Activated CD8-positive, alpha-beta T cell treated with anti-CD3 and anti-CD28 coated beads for 36 hours (primary cell): ENCODE results near the gene WDR18. TPM values are rescaled to one million over a fixed set of nuclear protein-coding genes. Genes with fewer than 3 reads are reported as not detected.

ENCODE experiments used
- ATAC-seq: fragments of 200-7000 bp; cut with Tn5 transposase; one replicate; pipeline ENCODE4 v1.10.0; 2021; ENCODE audit warnings: mild to moderate bottlenecking, moderate library complexity
- CTCF ChIA-PET: fragments of 350-600 bp; sonication (Branson Sonifier 250); formaldehyde crosslinking; loops from one replicate; lab custom pipeline; 2021; ENCODE audit warnings: antibody characterized with exemption; lab: Charles Lee
- POLR2A ChIA-PET: fragments of 350-600 bp; sonication (Branson Sonifier 250); formaldehyde crosslinking; loops from one replicate; lab custom pipeline; 2021; ENCODE audit warnings: antibody characterized with exemption; lab: Charles Lee
- DNase-seq: peaks from one replicate; pipeline ENCODE4 v3.0.0-alpha.2; 2020
- H3K27ac Mint-ChIP-seq: one replicate; pipeline ENCODE4 v1.8.0; 2021; ENCODE audit warnings: mild to moderate bottlenecking, mixed read lengths
- H3K27me3 Mint-ChIP-seq: one replicate; pipeline ENCODE4 v1.8.0; 2021; ENCODE audit warnings: mixed read lengths
- H3K36me3 Mint-ChIP-seq: one replicate; pipeline ENCODE4 v1.8.0; 2021; ENCODE audit warnings: low read depth, mixed read lengths
- H3K4me1 Mint-ChIP-seq: one replicate; pipeline ENCODE4 v1.8.0; 2021; ENCODE audit warnings: low read depth, mixed read lengths
- H3K4me3 Mint-ChIP-seq: one replicate; pipeline ENCODE4 v1.8.0; 2021; ENCODE audit warnings: mild to moderate bottlenecking, moderate library complexity, mixed read lengths
- H3K9me3 Mint-ChIP-seq: one replicate; pipeline ENCODE4 v1.8.0; 2021; ENCODE audit warnings: mixed read lengths
- intact Hi-C: fragments of 100-400 bp; cut with micrococcal nuclease; formaldehyde crosslinking; loops from one replicate; pipeline ENCODE4 v1.10.0; 2022
- total RNA-seq, 2 experiments: library from RNA; stranded (reverse); gene quantifications; one replicate each; pipeline ENCODE4 v1.2.3, GENCODE V29; 2021
- TF ChIP-seq, protein P1 (sequence below): fragments of 200-600 bp; IDR thresholded peaks from one replicate; pipeline ENCODE4 v1.8.0; 2022; ENCODE audit warnings: antibody characterized with exemption, mild to moderate bottlenecking

Gene WDR18
- total RNA-seq, 2 experiments from 2014 or later, result 75.3 to 78.1 TPM

DNA sequence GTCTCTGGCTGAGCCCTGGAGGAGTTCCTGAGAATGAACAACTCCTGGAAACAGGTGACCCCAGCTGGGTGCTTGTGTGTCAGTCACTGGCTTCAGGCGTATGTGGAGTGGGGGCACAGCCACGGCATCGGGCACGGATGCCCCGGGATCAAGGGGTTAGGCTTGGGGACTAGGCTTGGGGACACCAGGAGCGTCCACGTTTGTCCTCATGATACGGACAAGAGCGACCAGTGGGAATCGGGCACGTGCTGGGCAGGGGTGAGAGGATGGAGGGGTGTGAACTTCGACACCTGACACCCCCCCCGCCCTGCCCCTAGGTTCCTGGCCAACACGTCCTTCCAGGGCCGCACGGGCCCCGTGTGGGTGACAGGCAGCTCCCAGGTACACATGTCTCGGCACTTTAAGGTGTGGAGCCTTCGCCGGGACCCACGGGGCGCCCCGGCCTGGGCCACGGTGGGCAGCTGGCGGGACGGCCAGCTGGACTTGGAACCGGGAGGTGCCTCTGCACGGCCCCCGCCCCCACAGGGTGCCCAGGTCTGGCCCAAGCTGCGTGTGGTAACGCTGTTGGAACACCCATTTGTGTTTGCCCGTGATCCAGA is 20.2 kb downstream of the WDR18 start:
- CTCF ChIA-PET, result interaction anchor here (1.2 kb wide), 1 partner anchor 81 kb away, joined by 3 read pairs; no protein-coding TSS in a partner anchor
- ATAC-seq (no peak), DNase-seq (no peak)
- no peak overlapping the region for H3K27ac Mint-ChIP-seq
- peaks cover 2% of the 10 kb centered on the region for H3K36me3 Mint-ChIP-seq
- TF ChIP-seq, protein P1, sequence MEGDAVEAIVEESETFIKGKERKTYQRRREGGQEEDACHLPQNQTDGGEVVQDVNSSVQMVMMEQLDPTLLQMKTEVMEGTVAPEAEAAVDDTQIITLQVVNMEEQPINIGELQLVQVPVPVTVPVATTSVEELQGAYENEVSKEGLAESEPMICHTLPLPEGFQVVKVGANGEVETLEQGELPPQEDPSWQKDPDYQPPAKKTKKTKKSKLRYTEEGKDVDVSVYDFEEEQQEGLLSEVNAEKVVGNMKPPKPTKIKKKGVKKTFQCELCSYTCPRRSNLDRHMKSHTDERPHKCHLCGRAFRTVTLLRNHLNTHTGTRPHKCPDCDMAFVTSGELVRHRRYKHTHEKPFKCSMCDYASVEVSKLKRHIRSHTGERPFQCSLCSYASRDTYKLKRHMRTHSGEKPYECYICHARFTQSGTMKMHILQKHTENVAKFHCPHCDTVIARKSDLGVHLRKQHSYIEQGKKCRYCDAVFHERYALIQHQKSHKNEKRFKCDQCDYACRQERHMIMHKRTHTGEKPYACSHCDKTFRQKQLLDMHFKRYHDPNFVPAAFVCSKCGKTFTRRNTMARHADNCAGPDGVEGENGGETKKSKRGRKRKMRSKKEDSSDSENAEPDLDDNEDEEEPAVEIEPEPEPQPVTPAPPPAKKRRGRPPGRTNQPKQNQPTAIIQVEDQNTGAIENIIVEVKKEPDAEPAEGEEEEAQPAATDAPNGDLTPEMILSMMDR, result no peak
- intact Hi-C loops, result no loop called here
- no peak overlapping the region for H3K4me3 Mint-ChIP-seq
- POLR2A ChIA-PET, result interaction anchor here (0.9 to 1.7 kb wide), 3 partner anchors 8 to 20 kb away, joined by 3 to 6 read pairs (median 4); partner anchors contain the start of gene WDR18
- H3K4me1 Mint-ChIP-seq, result no peaks in the 10 kb centered on the region
- no peaks in the 10 kb centered on the region for H3K9me3 Mint-ChIP-seq
- peaks cover 11% of the 10 kb centered on the region for H3K27me3 Mint-ChIP-seq

DNA sequence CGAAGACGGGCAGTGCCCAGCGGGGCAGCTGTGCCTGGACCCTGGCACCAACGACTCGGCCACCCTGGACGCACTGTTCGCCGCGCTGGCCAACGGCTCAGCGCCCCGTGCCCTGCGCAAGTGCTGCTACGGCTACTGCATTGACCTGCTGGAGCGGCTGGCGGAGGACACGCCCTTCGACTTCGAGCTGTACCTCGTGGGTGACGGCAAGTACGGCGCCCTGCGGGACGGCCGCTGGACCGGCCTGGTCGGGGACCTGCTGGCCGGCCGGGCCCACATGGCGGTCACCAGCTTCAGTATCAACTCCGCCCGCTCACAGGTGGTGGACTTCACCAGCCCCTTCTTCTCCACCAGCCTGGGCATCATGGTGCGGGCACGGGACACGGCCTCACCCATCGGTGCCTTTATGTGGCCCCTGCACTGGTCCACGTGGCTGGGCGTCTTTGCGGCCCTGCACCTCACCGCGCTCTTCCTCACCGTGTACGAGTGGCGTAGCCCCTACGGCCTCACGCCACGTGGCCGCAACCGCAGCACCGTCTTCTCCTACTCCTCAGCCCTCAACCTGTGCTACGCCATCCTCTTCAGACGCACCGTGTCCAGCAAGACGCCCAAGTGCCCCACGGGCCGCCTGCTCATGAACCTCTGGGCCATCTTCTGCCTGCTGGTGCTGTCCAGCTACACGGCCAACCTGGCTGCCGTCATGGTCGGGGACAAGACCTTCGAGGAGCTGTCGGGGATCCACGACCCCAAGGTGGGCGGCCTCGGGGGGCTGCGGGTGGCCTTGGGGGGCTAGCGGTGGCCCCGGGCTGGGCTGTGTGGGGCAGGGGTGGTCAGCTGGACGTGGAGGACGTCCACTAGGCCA is 20.9 kb downstream of the WDR18 start:
- Mint-ChIP-seq H3K4me1 (no peaks in the 10 kb centered on the region), H3K27me3 (peaks cover 8% of the 10 kb centered on the region), H3K4me3 (no peak overlapping the region), H3K36me3 (peaks cover 5% of the 10 kb centered on the region), H3K27ac (no peak overlapping the region), H3K9me3 (no peaks in the 10 kb centered on the region)
- DNase-seq (no peak), ATAC-seq (no peak)
- intact Hi-C loops, result no loop called here
- POLR2A ChIA-PET, result interaction anchor here (0.9 to 2.0 kb wide), 4 partner anchors 8 to 21 kb away, joined by 3 to 13 read pairs (median 5); partner anchors contain the start of gene WDR18
- CTCF ChIA-PET, result interaction anchor here (1.2 kb wide), 1 partner anchor 82 kb away, joined by 3 read pairs; no protein-coding TSS in a partner anchor
- TF ChIP-seq, protein P1, result no peak

DNA sequence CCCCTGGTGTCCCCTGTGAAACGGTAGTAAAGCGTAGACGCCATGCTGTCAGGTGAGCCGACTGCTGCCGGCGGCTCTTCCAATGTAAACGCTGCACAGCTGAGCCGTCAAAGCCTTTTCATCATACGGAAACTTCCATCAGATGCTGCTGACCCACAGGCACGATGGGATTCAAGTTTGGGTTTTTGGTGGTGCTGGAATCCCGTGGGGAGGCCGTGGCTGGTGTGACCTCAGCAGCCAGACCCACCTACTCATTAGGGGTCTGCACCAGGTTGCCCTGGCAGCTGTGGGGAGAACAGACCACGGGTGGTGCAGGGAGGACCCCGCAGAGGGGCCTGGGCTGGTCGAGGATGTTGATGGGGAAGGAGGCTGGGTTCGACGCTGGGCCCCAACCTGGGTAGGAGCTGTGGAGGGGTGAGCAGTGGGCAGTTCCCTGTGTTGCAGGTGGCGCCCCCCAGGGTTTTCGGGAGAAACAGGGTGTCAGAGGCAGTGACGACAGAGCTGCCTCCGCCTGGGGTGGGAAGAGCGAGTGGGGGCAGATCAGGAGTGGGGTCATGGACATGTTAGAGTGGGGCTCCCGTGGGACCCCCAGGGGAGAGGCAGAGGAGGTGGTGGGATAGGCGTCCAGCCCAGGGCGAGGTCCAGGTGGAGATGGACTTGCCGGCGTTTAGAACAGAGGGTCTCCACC is 22.7 kb downstream of the WDR18 start:
- Mint-ChIP-seq H3K4me1 (no peaks in the 10 kb centered on the region), H3K36me3 (peaks cover 5% of the 10 kb centered on the region), H3K27ac (no peak overlapping the region), H3K27me3 (peaks cover 3% of the 10 kb centered on the region), H3K9me3 (no peaks in the 10 kb centered on the region), H3K4me3 (no peak overlapping the region)
- ATAC-seq (no peak), DNase-seq (no peak)
- intact Hi-C loops, result no loop called here
- POLR2A ChIA-PET, result interaction anchor here (2.0 kb wide), 1 partner anchor 9 kb away, joined by 13 read pairs; no protein-coding TSS in a partner anchor
- CTCF ChIA-PET, result interaction anchor here (0.7 kb wide), 1 partner anchor 9 kb away, joined by 3 read pairs; no protein-coding TSS in a partner anchor
- TF ChIP-seq, protein P1, result no peak

DNA sequence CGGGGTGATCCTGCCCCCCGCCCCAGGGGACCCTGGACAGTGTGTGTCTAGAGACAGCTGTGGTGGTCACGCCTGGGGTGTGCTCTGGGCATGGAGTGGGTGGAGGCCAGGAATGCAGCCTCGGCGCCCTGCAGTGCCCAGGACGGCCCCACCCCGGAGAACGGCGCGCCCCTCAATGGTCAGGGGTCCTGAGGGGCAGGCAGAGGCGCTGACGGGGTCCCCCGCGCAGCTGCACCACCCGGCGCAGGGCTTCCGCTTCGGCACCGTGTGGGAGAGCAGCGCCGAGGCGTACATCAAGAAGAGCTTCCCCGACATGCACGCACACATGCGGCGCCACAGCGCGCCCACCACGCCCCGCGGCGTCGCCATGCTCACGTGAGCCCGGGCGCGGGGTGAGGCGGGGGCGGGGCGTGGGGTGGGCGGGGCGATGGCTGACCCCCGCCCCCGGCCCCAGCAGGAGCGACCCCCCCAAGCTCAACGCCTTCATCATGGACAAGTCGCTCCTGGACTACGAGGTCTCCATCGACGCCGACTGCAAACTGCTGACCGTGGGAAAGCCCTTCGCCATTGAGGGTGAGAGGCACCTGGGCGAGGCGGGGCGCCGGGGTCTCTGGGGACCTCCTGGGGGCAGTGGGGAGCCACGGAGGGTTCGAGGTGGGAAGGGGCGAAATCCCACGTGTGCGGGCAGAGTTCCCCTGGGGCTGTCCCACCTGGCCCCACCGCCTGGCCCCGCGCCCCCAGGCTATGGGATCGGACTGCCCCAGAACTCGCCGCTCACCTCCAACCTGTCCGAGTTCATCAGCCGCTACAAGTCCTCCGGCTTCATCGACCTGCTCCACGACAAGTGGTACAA is 23.5 kb downstream of the WDR18 start:
- Mint-ChIP-seq H3K27ac (no peak overlapping the region), H3K4me1 (no peaks in the 10 kb centered on the region), H3K9me3 (no peaks in the 10 kb centered on the region), H3K4me3 (no peak overlapping the region), H3K36me3 (peaks cover 5% of the 10 kb centered on the region), H3K27me3 (peaks cover 1% of the 10 kb centered on the region)
- ChIA-PET POLR2A (no interaction called here), CTCF (interaction anchor here (0.7 to 1.1 kb wide), 2 partner anchors 10 to 113 kb away, joined by 3 to 4 read pairs; no protein-coding TSS in a partner anchor)
- intact Hi-C loops, result no loop called here
- ATAC-seq (no peak), DNase-seq (no peak)
- TF ChIP-seq, protein P1, result no peak
